Sigmoid colon (tissue), 7 donors: Measurements from ENCODE around the gene TSEN54. TPM values are rescaled to one million over a fixed set of nuclear protein-coding genes. Genes with fewer than 3 reads are reported as not detected.

Experiments
- DNase-seq: peaks from one replicate; pipeline ENCODE4 v3.0.0-alpha.2; 2019
- H3K27ac ChIP-seq, 4 donors: fragments of 200-600 bp; sonication (generic); one replicate each; pipeline ENCODE4 v1.5.1; 2016 to 2019; ENCODE audit warnings: mild to moderate bottlenecking in 1 of 4
- H3K27me3 ChIP-seq, 3 donors: fragments of 200-600 bp; sonication (generic); one replicate each; pipeline ENCODE4 v1.5.1; 2019; ENCODE audit warnings: mild to moderate bottlenecking in 1 of 3
- H3K36me3 ChIP-seq, 4 donors: fragments of 200-600 bp; sonication (generic); one replicate each; pipeline ENCODE4 v1.5.1; 2016 to 2019
- H3K4me1 ChIP-seq, 4 donors: fragments of 200-600 bp; sonication (generic); one replicate each; pipeline ENCODE4 v1.5.1; 2017 to 2019
- H3K4me3 ChIP-seq, 4 donors: fragments of 200-600 bp; sonication (generic); one replicate each; pipeline ENCODE4 v1.5.1; 2017 to 2019; ENCODE audit warnings: mild to moderate bottlenecking in 2 of 4, moderate library complexity in 1 of 4
- H3K9me3 ChIP-seq, 4 donors: fragments of 200-600 bp in 3 of 4; sonication (generic) in 3 of 4; one replicate each; pipeline versions ENCODE4 v1.5.1 to v1.6.1; 2013 to 2019
- CTCF ChIP-seq, 4 experiments: fragments of 450-650 bp in 3 of 4; fragments of 200-600 bp in 1 of 4; IDR thresholded peaks; one replicate each; pipeline ENCODE4 v1.5.1; 2016 to 2019; ENCODE audit warnings: antibody characterized with exemption in 4 of 4, mild to moderate bottlenecking in 3 of 4, moderate library complexity in 2 of 4
- EP300 ChIP-seq, 4 donors: sonication (generic); formaldehyde crosslinking; IDR thresholded peaks; one replicate each; pipeline ENCODE4 v1.6.1; 2017; ENCODE audit warnings: antibody characterized with exemption in 4 of 4
- POLR2A ChIP-seq, 2 donors: fragments of 450-650 bp; IDR thresholded peaks; one replicate each; pipeline ENCODE4 v1.6.1; 2016; ENCODE audit warnings: antibody characterized with exemption in 2 of 2, mild to moderate bottlenecking in 2 of 2, moderate library complexity in 2 of 2
- POLR2AphosphoS5 ChIP-seq, 4 donors: sonication (generic); formaldehyde crosslinking; IDR thresholded peaks; one replicate each; pipeline ENCODE4 v1.6.1; 2017; ENCODE audit warnings: antibody characterized with exemption in 4 of 4
- WGBS, 2 donors: extraction: QIAGEN DNeasy Blood & Tissue Kit; methylation state at CpG; one replicate each; pipeline ENCODE4 v1.1.7; 2013; 5-methylcytosine and 5-hydroxymethylcytosine counted together
- intact Hi-C: fragments of 100-400 bp; cut with DNase I; formaldehyde crosslinking; loops from one replicate; pipeline ENCODE4 v1.15.1; 2023
- polyA plus RNA-seq, 3 donors: library from polyadenylated mRNA; stranded (reverse); fragments of 200-250 nt; gene quantifications; one replicate each; pipeline ENCODE4 v1.2.3, GENCODE V29; 2013
- total RNA-seq, 4 donors: library from RNA; depleted of rRNA; stranded (reverse); fragments of >200 nt; gene quantifications; one replicate each; pipeline ENCODE4 v1.1.0, GENCODE V29; 2016
- donor health status: healthy with polysubstance abuse.
- donor health status: Bipolar disorder and iron deficiency.
- donor health status: healthy.

The TSEN54 gene
- total and polyA plus RNA-seq, 7 donors, result 11.1 to 43.7 (median 25.3) TPM

- 17 to 29% methylated on average over 24 of the region's 24 CpGs for WGBS, 2 donors
- no peaks in the 10 kb centered on the region for H3K9me3 ChIP-seq
- peaks cover 0 to 10% (median 0%) of the 10 kb centered on the region in 3 donors for H3K27me3 ChIP-seq
- peak overlapping the region; percentile 37 to 71 (median 60) for H3K4me3 ChIP-seq
- H3K36me3 ChIP-seq, result peaks cover 0 to 14% (median 0%) of the 10 kb centered on the region in 4 donors
- DNase-seq, result no peak
- H3K4me1 ChIP-seq, result peaks cover 0 to 22% (median 18%) of the 10 kb centered on the region in 4 donors
- peak overlapping the region; percentile 52 to 70 (median 64) for H3K27ac ChIP-seq
- intact Hi-C loops, result loop anchor here (2.0 kb wide), 1 partner anchor 64 kb away; no protein-coding TSS in a partner anchor
- TF ChIP-seq POLR2AphosphoS5 (IDR thresholded peaks at IDR 0.05) (no peak), POLR2A (IDR thresholded peaks at IDR 0.05) (no peak), CTCF (IDR thresholded peaks at IDR 0.05) (no peak), EP300 (IDR thresholded peaks at IDR 0.05) (no peak)
Observed at GRCh38 chr17:75524269-75524969, 8.1 kb downstream of the TSEN54 start.

GRCh38 chr17:75524970-75525805 is 8.9 kb downstream of the TSEN54 start, which contains the start of gene LLGL2:
Gene LLGL2 (plus strand): TSS chr17:75525697. CDS start chr17:75543427, 17,730 bp downstream.
- H3K27ac ChIP-seq, result peak within 1 kb of the TSS; percentile 52 to 70 (median 64)
- H3K9me3 ChIP-seq, result no peaks in the 10 kb centered on the region
- intact Hi-C loops, result loop anchor here (1.0 to 2.0 kb wide), 2 partner anchors 64 to 99 kb away; no protein-coding TSS in a partner anchor
- peak in 3 of 4 experiments; percentile 9 to 39 (median 23) for TF ChIP-seq CTCF (IDR thresholded peaks at IDR 0.05)
- peak in 1 of 2 donors; percentile 57 for TF ChIP-seq POLR2A (IDR thresholded peaks at IDR 0.05)
- TF ChIP-seq POLR2AphosphoS5 (IDR thresholded peaks at IDR 0.05), result peak in 2 of 4 donors; percentile 16 to 40
- TF ChIP-seq EP300 (IDR thresholded peaks at IDR 0.05), result no peak
- peaks cover 0 to 10% (median 0%) of the 10 kb centered on the region in 3 donors for H3K27me3 ChIP-seq
- peak within 1 kb of the TSS; percentile 37 to 71 (median 60) for H3K4me3 ChIP-seq
- DNase-seq, result peak; percentile 81
- peaks cover 0 to 7% (median 0%) of the 10 kb centered on the region in 4 donors for H3K36me3 ChIP-seq
- peaks cover 0 to 22% (median 18%) of the 10 kb centered on the region in 4 donors for H3K4me1 ChIP-seq
- WGBS, 2 donors, result 1% methylated on average over 108 of the region's 108 CpGs

GRCh38 chr17:75525806-75526554 is 9.7 kb downstream of the TSEN54 start:
- WGBS, 2 donors, result 1 to 3% methylated on average over 60 of the region's 60 CpGs
- no peak for DNase-seq

More at GRCh38 chr17:75525806-75526554, 9.7 kb downstream of the TSEN54 start:
- TF ChIP-seq EP300 (IDR thresholded peaks at IDR 0.05) (no peak), POLR2AphosphoS5 (IDR thresholded peaks at IDR 0.05) (no peak), CTCF (IDR thresholded peaks at IDR 0.05) (no peak), POLR2A (IDR thresholded peaks at IDR 0.05) (no peak)
- H3K27ac ChIP-seq, result peak overlapping the region in 2 of 4 donors; percentile 35 to 66
- no peaks in the 10 kb centered on the region for H3K9me3 ChIP-seq
- intact Hi-C loops, result loop anchor here (1.0 to 2.0 kb wide), 2 partner anchors 63 to 100 kb away; no protein-coding TSS in a partner anchor
- peak overlapping the region; percentile 37 to 71 (median 60) for H3K4me3 ChIP-seq
- peaks cover 0 to 10% (median 0%) of the 10 kb centered on the region in 3 donors for H3K27me3 ChIP-seq
- peaks cover 0 to 22% (median 18%) of the 10 kb centered on the region in 4 donors for H3K4me1 ChIP-seq
- H3K36me3 ChIP-seq, result peaks cover 0 to 7% (median 0%) of the 10 kb centered on the region in 4 donors
